ENCODE results near the gene PLD3.

The PLD3 gene

DNA sequence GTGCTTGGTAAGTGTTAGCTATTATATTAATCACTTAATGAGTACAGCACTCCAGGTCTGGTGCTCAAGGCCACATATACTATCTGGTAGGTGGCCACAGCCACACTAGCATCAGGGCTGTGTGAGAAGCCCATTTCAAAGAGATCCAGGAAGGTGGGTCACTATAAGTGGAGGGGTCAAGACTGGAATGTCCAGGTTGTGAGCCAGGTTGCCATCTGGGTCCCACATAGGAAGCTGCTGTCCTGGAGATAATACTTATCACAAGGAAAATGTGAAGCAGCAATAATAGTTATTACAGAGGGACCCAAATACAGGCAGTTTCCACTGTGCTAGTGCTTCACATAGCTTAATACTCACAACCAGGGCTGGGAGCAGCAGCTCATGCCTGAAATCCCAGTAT is 13.4 kb upstream of the PLD3 start:
- TF ChIP-seq, protein P1, sequence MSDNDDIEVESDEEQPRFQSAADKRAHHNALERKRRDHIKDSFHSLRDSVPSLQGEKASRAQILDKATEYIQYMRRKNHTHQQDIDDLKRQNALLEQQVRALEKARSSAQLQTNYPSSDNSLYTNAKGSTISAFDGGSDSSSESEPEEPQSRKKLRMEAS (IDR thresholded peaks at IDR 0.05; ENCODE audit: low read depth, low read length) = no peak
- TF ChIP-seq, protein P2, sequence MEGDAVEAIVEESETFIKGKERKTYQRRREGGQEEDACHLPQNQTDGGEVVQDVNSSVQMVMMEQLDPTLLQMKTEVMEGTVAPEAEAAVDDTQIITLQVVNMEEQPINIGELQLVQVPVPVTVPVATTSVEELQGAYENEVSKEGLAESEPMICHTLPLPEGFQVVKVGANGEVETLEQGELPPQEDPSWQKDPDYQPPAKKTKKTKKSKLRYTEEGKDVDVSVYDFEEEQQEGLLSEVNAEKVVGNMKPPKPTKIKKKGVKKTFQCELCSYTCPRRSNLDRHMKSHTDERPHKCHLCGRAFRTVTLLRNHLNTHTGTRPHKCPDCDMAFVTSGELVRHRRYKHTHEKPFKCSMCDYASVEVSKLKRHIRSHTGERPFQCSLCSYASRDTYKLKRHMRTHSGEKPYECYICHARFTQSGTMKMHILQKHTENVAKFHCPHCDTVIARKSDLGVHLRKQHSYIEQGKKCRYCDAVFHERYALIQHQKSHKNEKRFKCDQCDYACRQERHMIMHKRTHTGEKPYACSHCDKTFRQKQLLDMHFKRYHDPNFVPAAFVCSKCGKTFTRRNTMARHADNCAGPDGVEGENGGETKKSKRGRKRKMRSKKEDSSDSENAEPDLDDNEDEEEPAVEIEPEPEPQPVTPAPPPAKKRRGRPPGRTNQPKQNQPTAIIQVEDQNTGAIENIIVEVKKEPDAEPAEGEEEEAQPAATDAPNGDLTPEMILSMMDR (IDR thresholded peaks at IDR 0.05; ENCODE audit: low read depth, low read length) = no peak
- TF ChIP-seq MYC (IDR thresholded peaks at IDR 0.05; ENCODE audit: low read depth, low read length) (no peak), POLR2A (IDR thresholded peaks at IDR 0.05; ENCODE audit: extremely low read depth, insufficient read length) (no peak)
- no peak overlapping the region for H3K4me3 ChIP-seq (ENCODE audit: low read depth, low read length)
- DNase-seq (ENCODE audit: low read depth) = no peak

DNA sequence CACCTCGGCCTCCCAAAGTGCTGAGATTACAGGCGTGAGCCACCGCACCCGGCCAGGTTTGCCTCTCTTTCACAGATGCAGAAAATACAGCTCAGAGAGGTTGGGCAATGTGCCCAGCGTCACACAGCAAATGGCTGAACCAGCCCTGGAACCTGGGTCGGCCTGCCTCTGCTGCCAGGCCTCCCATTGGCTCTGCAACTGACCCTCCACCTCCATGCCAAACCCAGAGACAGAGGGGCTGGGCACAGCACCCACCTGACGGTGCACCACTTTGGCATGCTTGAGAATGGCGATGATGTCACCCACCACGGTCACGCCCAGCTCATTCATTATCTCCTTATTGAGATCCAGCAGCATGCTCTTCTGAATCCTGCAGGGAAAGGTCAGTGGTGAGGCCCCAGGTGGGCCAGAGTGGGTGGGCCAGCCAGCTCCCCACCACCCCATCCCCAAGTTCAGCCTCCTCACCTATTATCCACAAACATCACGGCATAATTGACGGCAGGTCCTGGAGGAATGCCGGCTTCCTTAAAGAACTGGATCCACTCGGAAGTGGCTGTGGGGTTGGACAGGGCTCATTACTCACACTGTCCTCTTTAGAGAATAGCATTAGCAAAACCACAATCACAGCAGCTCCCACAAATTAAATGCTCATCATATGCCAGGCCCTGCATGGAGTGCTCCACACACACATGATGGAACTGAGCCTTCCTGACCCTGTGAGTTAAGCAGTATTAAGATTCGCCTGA is 12.5 kb upstream of the PLD3 start:
- DNase-seq (ENCODE audit: low read depth) = no peak
- TF ChIP-seq MYC (IDR thresholded peaks at IDR 0.05; ENCODE audit: low read depth, low read length) = no peak
- no peak for TF ChIP-seq POLR2A (IDR thresholded peaks at IDR 0.05; ENCODE audit: extremely low read depth, insufficient read length)
- TF ChIP-seq, protein P1 (IDR thresholded peaks at IDR 0.05; ENCODE audit: low read depth, low read length) = no peak
- TF ChIP-seq, protein P2 (IDR thresholded peaks at IDR 0.05; ENCODE audit: low read depth, low read length) = no peak
- H3K4me3 ChIP-seq (ENCODE audit: low read depth, low read length) = no peak overlapping the region

DNA sequence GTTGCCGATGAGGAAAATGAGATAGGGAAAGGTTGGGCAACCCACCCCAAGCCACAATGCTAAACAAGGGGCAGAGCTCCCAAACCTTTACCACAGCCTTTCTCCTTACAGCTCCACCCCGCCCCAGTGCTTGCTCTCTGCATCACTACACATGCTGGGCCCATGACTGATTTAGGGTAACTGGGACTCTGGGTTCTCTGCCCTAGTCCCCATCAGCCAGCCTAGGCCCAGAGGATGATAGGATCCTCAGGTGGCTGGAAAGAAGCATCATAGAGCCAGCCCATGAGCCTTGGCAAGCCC is 11.9 kb upstream of the PLD3 start:
- no peak for DNase-seq (ENCODE audit: low read depth)
- TF ChIP-seq, protein P1 (IDR thresholded peaks at IDR 0.05; ENCODE audit: low read depth, low read length) = no peak
- TF ChIP-seq MYC (IDR thresholded peaks at IDR 0.05; ENCODE audit: low read depth, low read length) (no peak), POLR2A (IDR thresholded peaks at IDR 0.05; ENCODE audit: extremely low read depth, insufficient read length) (no peak)
- TF ChIP-seq, protein P2 (IDR thresholded peaks at IDR 0.05; ENCODE audit: low read depth, low read length) = no peak
- H3K4me3 ChIP-seq (ENCODE audit: low read depth, low read length) = no peak overlapping the region

DNA sequence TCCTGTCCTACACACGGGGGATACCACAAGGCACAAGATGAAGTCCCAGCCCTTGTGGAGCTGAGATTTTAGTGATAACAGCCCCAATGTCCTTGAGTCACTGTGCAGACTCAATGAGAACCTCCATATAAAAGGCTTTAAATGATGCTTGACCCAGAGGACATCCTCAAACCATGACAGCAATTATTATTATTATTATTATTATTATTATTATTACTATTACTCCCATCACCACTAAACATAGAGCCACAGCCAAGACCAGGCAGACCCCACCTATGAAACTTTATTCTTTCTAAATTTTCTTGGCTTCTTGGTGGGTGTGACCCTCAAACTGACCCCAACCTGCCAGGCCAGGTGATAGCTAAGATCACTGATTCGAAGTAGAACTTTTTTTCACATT is 11.4 kb upstream of the PLD3 start:
- no peak overlapping the region for H3K4me3 ChIP-seq (ENCODE audit: low read depth, low read length)
- TF ChIP-seq, protein P2 (IDR thresholded peaks at IDR 0.05; ENCODE audit: low read depth, low read length) = no peak
- TF ChIP-seq, protein P1 (IDR thresholded peaks at IDR 0.05; ENCODE audit: low read depth, low read length) = no peak
- TF ChIP-seq POLR2A (IDR thresholded peaks at IDR 0.05; ENCODE audit: extremely low read depth, insufficient read length) (no peak), MYC (IDR thresholded peaks at IDR 0.05; ENCODE audit: low read depth, low read length) (no peak)
- DNase-seq (ENCODE audit: low read depth) = no peak

DNA sequence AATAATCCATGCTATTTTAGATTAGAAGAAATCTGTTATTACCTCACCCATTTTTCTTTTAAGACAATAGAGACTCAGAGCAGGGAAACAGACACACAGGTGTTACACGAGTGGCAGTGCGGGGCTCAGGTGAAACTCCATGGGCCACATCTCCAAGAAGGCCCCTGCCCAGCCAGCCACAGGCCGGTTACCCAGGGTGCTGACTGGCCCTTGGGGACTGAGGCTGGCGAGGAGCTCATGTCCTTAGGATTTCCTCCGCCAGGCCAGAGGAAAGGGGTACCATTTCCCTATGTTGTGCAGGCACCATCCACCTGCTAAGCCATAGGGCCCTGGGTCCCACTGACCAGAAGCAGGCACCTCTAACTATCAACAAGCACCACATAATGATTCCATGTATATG is 10.9 kb upstream of the PLD3 start:
- TF ChIP-seq MYC (IDR thresholded peaks at IDR 0.05; ENCODE audit: low read depth, low read length) = no peak
- no peak for DNase-seq (ENCODE audit: low read depth)
- H3K4me3 ChIP-seq (ENCODE audit: low read depth, low read length) = no peak overlapping the region

DNA sequence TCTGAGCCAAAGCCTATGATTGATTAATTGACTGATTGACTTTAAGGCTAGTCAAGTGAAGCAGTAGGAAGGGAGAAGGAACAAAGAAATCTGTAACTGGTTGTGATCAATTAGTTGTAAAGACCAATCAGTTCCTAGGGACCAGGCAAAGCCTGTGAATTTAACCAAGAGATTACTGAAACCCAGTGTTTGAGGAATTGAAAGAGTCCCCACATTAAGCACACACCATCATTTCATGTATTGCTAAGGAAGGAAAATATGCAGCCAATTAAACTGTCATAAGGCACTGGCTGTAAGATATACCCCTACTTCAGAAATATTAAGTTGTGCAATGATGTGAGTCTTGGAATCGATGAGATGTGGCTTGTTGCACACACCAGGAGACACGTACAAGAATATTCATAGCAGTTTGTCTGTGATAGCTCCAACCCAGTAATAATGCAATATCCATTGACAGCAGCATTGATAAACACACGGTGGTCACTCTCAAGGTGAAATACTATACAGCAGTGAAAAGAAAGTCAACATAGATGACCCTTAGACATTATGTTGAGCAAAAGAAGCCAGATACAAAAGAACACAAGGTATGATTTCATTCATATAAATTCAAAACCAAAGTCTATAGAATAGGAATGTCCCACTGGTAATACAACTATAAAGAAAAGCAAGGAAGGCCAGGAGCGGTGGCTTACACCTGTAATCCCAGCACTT is 9.3 kb upstream of the PLD3 start:
- TF ChIP-seq, protein P1 (IDR thresholded peaks at IDR 0.05; ENCODE audit: low read depth, low read length) = no peak
- TF ChIP-seq POLR2A (IDR thresholded peaks at IDR 0.05; ENCODE audit: extremely low read depth, insufficient read length) (no peak), MYC (IDR thresholded peaks at IDR 0.05; ENCODE audit: low read depth, low read length) (no peak)
- TF ChIP-seq, protein P2 (IDR thresholded peaks at IDR 0.05; ENCODE audit: low read depth, low read length) = no peak
- DNase-seq (ENCODE audit: low read depth) = no peak
- no peak overlapping the region for H3K4me3 ChIP-seq (ENCODE audit: low read depth, low read length)
